OCI-LY3 (cell line): ENCODE data around the gene AMOT.
A peak's percentile ranks its signal among the peaks of the same experiment; 100 is the strongest.

Experiments
- H2AFZ ChIP-seq: fragments of 200-600, 300-600 bp; shearing (Covaris generic); 2 replicates; pipeline ENCODE4 v1.6.0; 2014; ENCODE audit warnings: antibody characterized with exemption, low read depth, low read length
- H3K27ac ChIP-seq: fragments of 200-600, 300-600 bp; sonication (generic); 2 replicates; pipeline ENCODE4 v1.5.1; 2014; ENCODE audit warnings: mild to moderate bottlenecking, low read length, moderate library complexity, mixed read lengths
- H3K27me3 ChIP-seq: fragments of 200-600, 300-600 bp; sonication (generic); 2 replicates; pipeline ENCODE4 v1.6.1; 2014; ENCODE audit warnings: low read depth, low read length, mixed read lengths
- H3K36me3 ChIP-seq: fragments of 200-600, 300-600 bp; sonication (generic); replicated peaks from 2 replicates; pipeline ENCODE3; 2014; ENCODE audit warnings: low read depth, low read length, mixed read lengths
- H3K4me1 ChIP-seq: fragments of 300-600, 200-600 bp; sonication (generic); 2 replicates; pipeline ENCODE4 v1.6.1; 2014; ENCODE audit warnings: low read length, mixed read lengths
- H3K4me2 ChIP-seq: fragments of 200-600, 300-600 bp; sonication (generic); 2 replicates; pipeline ENCODE4 v1.6.1; 2014; ENCODE audit warnings: low read length, mixed read lengths
- H3K4me3 ChIP-seq: fragments of 300-600, 200-600 bp; sonication (generic); 2 replicates; pipeline ENCODE4 v1.5.1; 2014; ENCODE audit warnings: antibody characterized with exemption, mild to moderate bottlenecking, low read length, moderate library complexity
- H3K79me2 ChIP-seq: fragments of 300-600, 200-600 bp; shearing (Covaris generic); 2 replicates; pipeline ENCODE4 v1.6.1; 2014; ENCODE audit warnings: mild to moderate bottlenecking, low read length, mixed read lengths
- H3K9ac ChIP-seq: fragments of 300-600, 200-600 bp; shearing (Covaris generic); 2 replicates; pipeline ENCODE4 v1.6.0; 2014; ENCODE audit warnings: mild to moderate bottlenecking, low read length, moderate library complexity
- H3K9me3 ChIP-seq: fragments of 200-600, 300-600 bp; shearing (Covaris generic); 2 replicates; pipeline ENCODE4 v1.6.1; 2014; ENCODE audit warnings: low read length, mixed read lengths; ENCODE audit not compliant: insufficient read depth
- H4K20me1 ChIP-seq: fragments of 200-600, 300-600 bp; sonication (generic); 2 replicates; pipeline ENCODE4 v1.6.1; 2016; ENCODE audit warnings: low read length, mixed read lengths; ENCODE audit not compliant: insufficient read depth
- CTCF ChIP-seq: fragments of 200-600, 300-600 bp; sonication (generic); IDR thresholded peaks from 2 replicates; pipeline ENCODE4 v1.5.1; 2014; ENCODE audit warnings: antibody characterized with exemption, low read length, low read depth
- EZH2phosphoT487 ChIP-seq: fragments of 200-600 bp; shearing (Covaris generic); IDR thresholded peaks from 2 replicates; pipeline ENCODE4 v1.6.1; 2018; ENCODE audit warnings: antibody characterized with exemption, mixed run types, low read depth

The AMOT gene

GRCh38 chrX:112738347-112739033 lies 102.1 kb downstream of the AMOT start:
- Histone ChIP-seq H4K20me1 (no peaks in the 10 kb centered on the region), H3K79me2 (no peaks in the 10 kb centered on the region), H2AFZ (no peak overlapping the region), H3K9ac (no peak overlapping the region), H3K4me2 (no peak overlapping the region), H3K27ac (no peak overlapping the region), H3K36me3 (no peaks in the 10 kb centered on the region), H3K9me3 (no peaks in the 10 kb centered on the region), H3K27me3 (no peaks in the 10 kb centered on the region), H3K4me3 (no peak overlapping the region), H3K4me1 (peaks cover 68% of the 10 kb centered on the region)
- TF ChIP-seq EZH2phosphoT487 (no peak), CTCF (no peak)

DNA sequence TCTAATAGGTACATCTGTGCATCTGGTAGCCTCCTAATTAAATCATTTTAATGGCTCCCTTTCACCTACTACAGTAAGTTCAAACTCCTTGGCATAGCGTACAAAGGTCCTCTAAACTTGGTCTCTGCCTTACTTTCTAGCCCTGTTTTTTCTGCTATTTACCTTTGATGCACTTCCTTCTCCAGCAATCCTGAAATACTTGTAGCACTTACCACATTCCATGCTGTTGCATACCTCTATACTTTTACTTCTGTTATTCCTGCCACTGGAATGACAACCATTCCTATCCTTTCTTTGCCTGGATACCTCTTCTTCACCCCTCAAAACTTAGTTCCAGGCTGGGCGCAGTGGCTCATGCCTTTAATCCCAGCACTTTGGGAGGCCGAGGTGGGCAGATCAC lies 104.3 kb downstream of the AMOT start:
- Histone ChIP-seq H3K4me2 (no peak overlapping the region), H3K9ac (no peak overlapping the region), H3K4me3 (no peak overlapping the region), H4K20me1 (no peaks in the 10 kb centered on the region), H3K79me2 (no peaks in the 10 kb centered on the region), H3K4me1 (peaks cover 72% of the 10 kb centered on the region), H3K27me3 (no peaks in the 10 kb centered on the region), H3K9me3 (no peaks in the 10 kb centered on the region), H3K36me3 (peaks cover 4% of the 10 kb centered on the region), H2AFZ (no peak overlapping the region), H3K27ac (no peak overlapping the region)
- no peak for TF ChIP-seq EZH2phosphoT487
- no peak for TF ChIP-seq CTCF

GRCh38 chrX:112735147-112735546 lies 105.5 kb downstream of the AMOT start:
- TF ChIP-seq CTCF (no peak), EZH2phosphoT487 (no peak)
- peaks cover 6% of the 10 kb centered on the region; the same call in 1 of the 2 replicates for H3K9me3 ChIP-seq
- peak overlapping the region; percentile 71 for H3K4me2 ChIP-seq
- no peaks in the 10 kb centered on the region for H3K79me2 ChIP-seq
- peaks cover 12% of the 10 kb centered on the region for H3K36me3 ChIP-seq
- no peak overlapping the region for H3K9ac ChIP-seq
- H3K4me3 ChIP-seq: no peak overlapping the region
- peaks cover 60% of the 10 kb centered on the region for H3K4me1 ChIP-seq
- 0 out of 2 replicates have a peak overlapping the region, but pooled peaks have one; percentile 30 for H3K27ac ChIP-seq
- no peaks in the 10 kb centered on the region for H4K20me1 ChIP-seq
- H2AFZ ChIP-seq: no peak overlapping the region
- no peaks in the 10 kb centered on the region for H3K27me3 ChIP-seq

GRCh38 chrX:112734290-112734689 lies 106.3 kb downstream of the AMOT start:
- Histone ChIP-seq H3K4me2 (peak overlapping the region; percentile 71), H3K9ac (peak overlapping the region; percentile 34; the same call in 1 of the 2 replicates), H3K4me3 (peak overlapping the region; percentile 48), H3K4me1 (peaks cover 52% of the 10 kb centered on the region), H4K20me1 (no peaks in the 10 kb centered on the region), H3K36me3 (peaks cover 12% of the 10 kb centered on the region), H3K9me3 (peaks cover 6% of the 10 kb centered on the region; the same call in 1 of the 2 replicates), H3K27me3 (no peaks in the 10 kb centered on the region), H3K27ac (peak overlapping the region; percentile 30), H2AFZ (peak overlapping the region; percentile 32; the same call in 1 of the 2 replicates), H3K79me2 (no peaks in the 10 kb centered on the region)
- TF ChIP-seq EZH2phosphoT487 (no peak), CTCF (no peak)
